Astrocyte (in vitro differentiated cells and primary cell): ENCODE results near the gene TMEM98. TPM values are rescaled to one million over a fixed set of nuclear protein-coding genes. Genes with fewer than 3 reads are reported as not detected.
"Not testable (repeated sequence)": the region's sequence is repeated elsewhere in the genome, so short reads cannot be mapped to it uniquely, and the experiment has no call there.

ENCODE experiments used
- DNase-seq: peaks from one replicate; pipeline ENCODE4 v3.0.0-alpha.2; 2010; ENCODE audit warnings: low read depth
- FAIRE-seq: peaks from 2 replicates; lab custom pipeline; 2011; peaks lifted over from hg19 to GRCh38; lab: Jason Lieb, UNC
- H2AFZ ChIP-seq: 2 replicates; pipeline ENCODE4 v1.6.0; 2012; ENCODE audit warnings: low read depth, low read length, inconsistent platforms
- H3K27ac ChIP-seq: 2 replicates; pipeline ENCODE4 v1.5.1; 2011; ENCODE audit warnings: low read depth, low read length, inconsistent platforms
- H3K27me3 ChIP-seq: 2 replicates; pipeline ENCODE4 v1.6.0; 2011; ENCODE audit warnings: low read length, inconsistent platforms; ENCODE audit not compliant: insufficient read depth
- H3K36me3 ChIP-seq: 2 replicates; pipeline ENCODE4 v1.5.1; 2011; ENCODE audit warnings: low read length, inconsistent platforms; ENCODE audit not compliant: insufficient read depth
- H3K4me1 ChIP-seq: 2 replicates; pipeline ENCODE4 v1.5.1; 2011; ENCODE audit warnings: low read length, inconsistent platforms; ENCODE audit not compliant: insufficient read depth
- H3K4me2 ChIP-seq: 2 replicates; pipeline ENCODE4 v1.6.0; 2012; ENCODE audit warnings: low read length, inconsistent platforms
- H3K4me3 ChIP-seq: 2 replicates; pipeline ENCODE4 v1.5.1; 2011; ENCODE audit warnings: low read depth, mild to moderate bottlenecking, low read length, inconsistent platforms; ENCODE audit not compliant: insufficient read depth
- H3K79me2 ChIP-seq: 2 replicates; pipeline ENCODE4 v1.6.0; 2012; ENCODE audit warnings: mild to moderate bottlenecking, low read length, inconsistent platforms; ENCODE audit not compliant: insufficient read depth
- H3K9ac ChIP-seq: 2 replicates; pipeline ENCODE4 v1.6.0; 2012; ENCODE audit warnings: mild to moderate bottlenecking, low read length, inconsistent platforms
- H3K9me3 ChIP-seq: 2 replicates; pipeline ENCODE4 v1.5.1; 2012; ENCODE audit warnings: low read depth, mild to moderate bottlenecking, low read length, inconsistent platforms; ENCODE audit not compliant: insufficient read depth
- H4K20me1 ChIP-seq: 2 replicates; pipeline ENCODE4 v1.6.0; 2012; ENCODE audit warnings: low read length, inconsistent platforms; ENCODE audit not compliant: insufficient read depth
- H3K27ac Mint-ChIP-seq: one replicate; pipeline ENCODE4 v1.8.0; 2021; ENCODE audit warnings: mild to moderate bottlenecking, mixed read lengths; ENCODE audit not compliant: unreplicated experiment
- H3K27me3 Mint-ChIP-seq: one replicate; pipeline ENCODE4 v1.8.0; 2021; ENCODE audit warnings: low read depth, mixed read lengths; ENCODE audit not compliant: unreplicated experiment
- H3K36me3 Mint-ChIP-seq: one replicate; pipeline ENCODE4 v1.8.0; 2021; ENCODE audit warnings: low read depth, mixed read lengths; ENCODE audit not compliant: unreplicated experiment
- H3K4me1 Mint-ChIP-seq: one replicate; pipeline ENCODE4 v1.8.0; 2021; ENCODE audit warnings: low read depth, mixed read lengths; ENCODE audit not compliant: unreplicated experiment
- H3K4me3 Mint-ChIP-seq: one replicate; pipeline ENCODE4 v1.8.0; 2021; ENCODE audit warnings: mild to moderate bottlenecking, moderate library complexity, mixed read lengths; ENCODE audit not compliant: unreplicated experiment
- H3K9me3 Mint-ChIP-seq: one replicate; pipeline ENCODE4 v1.8.0; 2021; ENCODE audit warnings: mild to moderate bottlenecking, mixed read lengths; ENCODE audit not compliant: unreplicated experiment
- CTCF ChIP-seq: IDR thresholded peaks from 2 replicates; pipeline ENCODE4 v1.5.1; 2011; ENCODE audit warnings: low read depth, mild to moderate bottlenecking, inconsistent platforms, low read length, moderate library complexity; ENCODE audit not compliant: insufficient read depth
- EZH2 ChIP-seq: IDR thresholded peaks from 2 replicates; pipeline ENCODE4 v1.6.1; 2012; ENCODE audit warnings: mild to moderate bottlenecking, low read length, inconsistent platforms; ENCODE audit not compliant: insufficient read depth
- total RNA-seq: library from RNA; stranded (reverse); gene quantifications from 2 replicates; pipeline ENCODE4 v1.2.1, GENCODE V29; 2021

The TMEM98 gene
- total RNA-seq, 1 donor from 2014 or later, result 62.6 TPM

GRCh38 chr17:32976605-32977004, 48.7 kb downstream of the TMEM98 start:
- FAIRE-seq, result no peak
- peaks cover 29% of the 10 kb centered on the region for H3K27me3 Mint-ChIP-seq
- TF ChIP-seq CTCF (no peak), EZH2 (no peak)
- no peak overlapping the region for H3K4me3 ChIP-seq
- H2AFZ ChIP-seq, result no peak overlapping the region
- no peaks in the 10 kb centered on the region for H3K79me2 ChIP-seq
- H3K36me3 ChIP-seq, result no peaks in the 10 kb centered on the region
- no peak overlapping the region for H3K27ac ChIP-seq
- DNase-seq, result no peak
- no peaks in the 10 kb centered on the region for H3K4me1 ChIP-seq
- no peak overlapping the region for H3K27ac Mint-ChIP-seq
- peaks cover 2% of the 10 kb centered on the region for H3K27me3 ChIP-seq
- peaks cover 8% of the 10 kb centered on the region for H3K9me3 Mint-ChIP-seq
- no peaks in the 10 kb centered on the region for H3K9me3 ChIP-seq
- H3K4me3 Mint-ChIP-seq, result no peak overlapping the region
- H3K4me2 ChIP-seq, result no peak overlapping the region
- no peaks in the 10 kb centered on the region for H3K36me3 Mint-ChIP-seq
- no peak overlapping the region for H3K9ac ChIP-seq
- H3K4me1 Mint-ChIP-seq, result no peaks in the 10 kb centered on the region
- H4K20me1 ChIP-seq, result no peaks in the 10 kb centered on the region

- Mint-ChIP-seq H3K9me3 (peaks cover 19% of the 10 kb centered on the region), H3K36me3 (no peaks in the 10 kb centered on the region), H3K27me3 (peaks cover 36% of the 10 kb centered on the region), H3K4me1 (no peaks in the 10 kb centered on the region), H3K27ac (no peak overlapping the region), H3K4me3 (no peak overlapping the region)
- Histone ChIP-seq H4K20me1 (no peaks in the 10 kb centered on the region), H3K4me1 (no peaks in the 10 kb centered on the region), H3K27me3 (peaks cover 2% of the 10 kb centered on the region), H3K79me2 (no peaks in the 10 kb centered on the region), H3K4me2 (no peak overlapping the region), H3K27ac (no peak overlapping the region), H3K4me3 (no peak overlapping the region), H3K9ac (no peak overlapping the region), H3K36me3 (no peaks in the 10 kb centered on the region), H3K9me3 (no peaks in the 10 kb centered on the region), H2AFZ (no peak overlapping the region)
- DNase-seq (no peak), FAIRE-seq (no peak)
- TF ChIP-seq CTCF (no peak), EZH2 (no peak)
Observed at GRCh38 chr17:32980230-32980629, 52.3 kb downstream of the TMEM98 start.

- H3K4me1 Mint-ChIP-seq, H3K9ac ChIP-seq, H3K36me3 ChIP-seq, H3K27ac Mint-ChIP-seq, DNase-seq, H3K4me3 Mint-ChIP-seq, H3K79me2 ChIP-seq, H3K27ac ChIP-seq, H3K36me3 Mint-ChIP-seq, H3K27me3 ChIP-seq, H2AFZ ChIP-seq, H4K20me1 ChIP-seq, FAIRE-seq, H3K4me1 ChIP-seq, H3K4me3 ChIP-seq, H3K9me3 ChIP-seq, H3K4me2 ChIP-seq: not testable (repeated sequence)
- Mint-ChIP-seq H3K9me3 (peaks cover 25% of the 10 kb centered on the region), H3K27me3 (peaks cover 35% of the 10 kb centered on the region)
Observed at GRCh38 chr17:32981611-32982010, 53.7 kb downstream of the TMEM98 start.
